GM10266 (cell line): ENCODE data around the gene CERS6.

Experiments
- DNase-seq: peaks from one replicate; pipeline ENCODE4 v3.0.0; 2012; ENCODE audit errors: extremely low spot score
- TF ChIP-seq, protein P1 (sequence below): IDR thresholded peaks from 2 replicates; pipeline ENCODE4 v1.5.1; 2012; ENCODE audit warnings: mild to moderate bottlenecking, low read depth; ENCODE audit not compliant: control insufficient read depth, insufficient read depth; ENCODE audit errors: missing control alignments

Gene CERS6

DNA sequence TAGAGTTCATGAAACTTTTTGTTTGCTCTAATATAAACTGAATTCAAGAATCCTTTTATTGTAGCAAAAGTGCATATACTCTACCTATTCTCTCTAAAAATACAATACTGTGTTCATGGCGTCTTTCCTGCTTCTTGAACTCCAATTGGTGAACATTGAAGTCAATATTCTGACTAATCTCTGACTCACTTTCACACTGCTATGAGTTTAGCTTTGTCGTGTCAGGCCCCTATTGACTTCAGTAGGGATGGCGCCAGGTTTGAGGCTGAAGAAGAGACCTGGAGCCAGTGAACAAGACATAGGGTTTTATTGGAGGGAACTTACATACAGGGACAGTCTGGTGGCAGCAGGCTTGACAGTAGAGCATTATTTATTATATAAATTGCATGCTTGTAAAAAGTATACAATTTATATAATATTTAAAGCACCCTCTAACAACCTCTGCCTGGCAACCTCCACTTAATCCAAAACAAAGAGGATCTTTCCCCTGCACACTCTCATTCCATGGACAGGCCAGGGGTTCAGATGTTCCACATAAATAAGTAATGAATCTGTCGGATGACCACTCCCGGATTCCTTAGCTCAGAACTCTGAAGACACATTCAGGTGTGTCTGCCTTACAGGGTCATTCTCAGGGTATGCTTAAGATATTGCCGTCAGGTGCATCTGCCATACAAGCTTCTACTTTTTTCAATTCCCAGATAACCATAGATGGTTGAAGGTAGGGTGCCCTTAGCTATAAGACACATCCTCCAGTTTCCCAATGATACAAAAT, 141.0 kb downstream of the CERS6 start:
- TF ChIP-seq, protein P1, sequence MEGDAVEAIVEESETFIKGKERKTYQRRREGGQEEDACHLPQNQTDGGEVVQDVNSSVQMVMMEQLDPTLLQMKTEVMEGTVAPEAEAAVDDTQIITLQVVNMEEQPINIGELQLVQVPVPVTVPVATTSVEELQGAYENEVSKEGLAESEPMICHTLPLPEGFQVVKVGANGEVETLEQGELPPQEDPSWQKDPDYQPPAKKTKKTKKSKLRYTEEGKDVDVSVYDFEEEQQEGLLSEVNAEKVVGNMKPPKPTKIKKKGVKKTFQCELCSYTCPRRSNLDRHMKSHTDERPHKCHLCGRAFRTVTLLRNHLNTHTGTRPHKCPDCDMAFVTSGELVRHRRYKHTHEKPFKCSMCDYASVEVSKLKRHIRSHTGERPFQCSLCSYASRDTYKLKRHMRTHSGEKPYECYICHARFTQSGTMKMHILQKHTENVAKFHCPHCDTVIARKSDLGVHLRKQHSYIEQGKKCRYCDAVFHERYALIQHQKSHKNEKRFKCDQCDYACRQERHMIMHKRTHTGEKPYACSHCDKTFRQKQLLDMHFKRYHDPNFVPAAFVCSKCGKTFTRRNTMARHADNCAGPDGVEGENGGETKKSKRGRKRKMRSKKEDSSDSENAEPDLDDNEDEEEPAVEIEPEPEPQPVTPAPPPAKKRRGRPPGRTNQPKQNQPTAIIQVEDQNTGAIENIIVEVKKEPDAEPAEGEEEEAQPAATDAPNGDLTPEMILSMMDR, result no peak
- DNase-seq, result no peak

DNA sequence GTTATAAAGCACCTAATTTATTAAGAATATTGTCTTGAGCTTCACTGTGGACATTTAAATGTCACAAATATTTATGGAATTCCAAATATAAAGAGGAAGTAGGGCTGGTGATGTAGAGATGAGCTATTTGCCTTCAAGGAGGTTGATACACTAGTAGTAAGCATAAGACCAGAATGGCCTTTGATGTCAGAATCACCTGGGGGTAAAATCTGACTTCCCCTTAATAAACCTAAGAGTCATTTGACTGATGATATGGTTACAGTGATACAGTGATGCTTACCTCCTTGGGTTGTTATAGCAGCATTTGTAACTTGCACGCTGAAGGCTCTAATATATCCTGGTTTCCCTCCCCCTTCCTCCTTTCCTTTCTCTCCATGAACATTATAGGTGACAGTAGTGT, 143.7 kb downstream of the CERS6 start:
- TF ChIP-seq, protein P1, result no peak
- no peak for DNase-seq

DNA sequence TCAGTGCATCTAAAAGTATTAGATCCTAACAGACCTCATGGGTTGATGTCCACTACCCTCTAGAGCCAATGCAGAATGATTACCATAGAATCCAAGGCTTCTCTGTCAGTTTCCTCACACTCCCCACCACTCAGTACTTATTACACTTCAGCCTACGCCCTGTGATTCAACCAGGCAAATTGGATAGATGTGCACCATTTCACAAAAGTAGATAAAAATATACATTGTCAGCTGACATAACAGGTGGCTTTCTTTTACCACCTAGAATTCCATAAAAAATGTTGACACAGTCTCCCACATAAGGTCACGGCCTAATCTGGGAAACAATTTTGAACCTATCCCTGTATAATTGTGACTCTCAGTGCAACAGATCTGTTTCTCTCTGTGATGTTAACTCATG, 144.9 kb downstream of the CERS6 start:
- TF ChIP-seq, protein P1, result no peak
- no peak for DNase-seq

DNA sequence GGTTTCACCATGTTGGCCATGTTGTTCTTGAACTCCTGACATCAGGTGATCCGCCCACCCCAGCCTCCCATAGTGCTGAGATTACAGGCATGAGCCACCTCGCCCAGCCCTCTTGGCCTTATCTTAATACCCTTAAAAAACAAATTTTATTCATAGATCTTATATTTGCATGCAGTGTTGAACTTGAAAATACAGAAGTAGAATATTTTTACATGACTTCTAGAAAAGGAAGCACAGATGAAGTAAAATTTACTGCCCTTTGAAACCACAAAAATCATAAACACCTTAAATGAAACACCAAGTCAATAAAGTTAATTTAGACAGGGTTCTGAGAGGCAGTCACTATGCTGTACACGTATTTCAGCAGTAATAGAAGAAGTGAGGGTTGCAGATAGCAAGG, 145.7 kb downstream of the CERS6 start:
- DNase-seq, result no peak
- TF ChIP-seq, protein P1, result no peak

DNA sequence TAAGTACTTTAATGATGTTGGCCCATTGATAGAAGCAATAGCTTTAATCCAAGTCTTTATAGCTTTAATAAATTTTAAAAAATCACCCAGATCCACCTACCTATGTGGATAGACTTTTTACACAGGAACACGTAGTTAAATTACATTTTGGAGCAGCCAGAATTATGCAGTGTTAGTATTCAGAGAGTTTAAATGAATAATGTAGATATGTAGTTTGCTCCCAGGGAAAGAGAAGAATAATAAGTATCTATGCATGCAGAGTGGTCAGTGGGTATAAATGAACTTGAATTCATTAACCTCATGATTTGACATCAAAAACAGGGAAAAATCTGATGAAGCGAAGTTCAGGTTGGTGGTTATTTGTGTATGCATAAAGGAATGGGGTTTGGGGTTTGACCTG, 146.3 kb downstream of the CERS6 start:
- TF ChIP-seq, protein P1, result no peak
- DNase-seq, result no peak

DNA sequence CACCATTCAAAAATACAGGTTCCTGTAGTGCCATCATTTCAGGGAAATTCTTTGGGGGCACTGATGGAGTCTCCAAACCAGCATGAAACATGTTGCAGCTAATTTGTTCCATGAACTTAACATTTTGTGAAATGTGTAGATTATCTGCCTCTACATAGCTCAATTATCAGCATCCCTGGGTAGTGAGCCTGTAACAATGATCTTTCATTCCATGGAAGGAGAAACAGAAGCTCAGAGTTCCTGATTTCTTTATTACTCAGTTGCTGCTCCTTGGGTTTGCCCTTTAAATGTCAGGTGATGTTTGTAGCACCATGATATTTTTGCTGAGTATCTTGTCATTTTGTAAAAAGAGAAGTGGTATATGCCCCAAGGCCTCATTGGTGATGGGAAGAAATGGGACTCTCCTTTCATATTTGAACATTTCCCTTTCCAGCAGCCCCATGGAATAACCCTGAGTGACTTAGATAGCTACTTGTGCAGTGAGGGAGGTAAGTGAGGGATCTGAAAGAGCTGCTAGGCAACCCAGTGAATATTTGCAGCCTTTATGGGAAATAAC, 146.9 kb downstream of the CERS6 start:
- TF ChIP-seq, protein P1, result no peak

DNA sequence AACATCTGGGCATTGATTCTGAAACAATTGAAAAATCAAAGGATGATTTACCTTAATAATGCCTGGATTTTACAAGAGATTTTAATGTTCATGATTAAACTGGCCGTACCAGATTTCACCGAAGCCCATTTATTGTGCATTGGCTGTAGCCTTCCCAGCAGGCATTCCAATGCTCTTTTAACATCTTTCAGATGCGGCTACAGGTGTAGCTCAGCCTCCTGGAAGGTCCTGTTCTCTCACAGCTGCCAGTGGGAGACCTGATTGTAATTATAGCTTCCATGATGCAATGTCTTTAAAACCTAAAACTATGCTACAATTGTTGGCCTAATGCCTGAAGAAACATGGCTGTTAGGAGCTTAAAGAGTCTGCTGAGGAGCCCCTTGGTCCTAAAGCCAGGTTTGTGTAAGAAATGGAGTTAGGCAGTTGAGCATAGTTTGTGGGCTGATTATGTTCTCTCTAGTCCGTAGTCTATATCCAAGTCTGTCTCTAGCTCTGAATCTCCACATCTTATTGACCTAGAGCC, 147.4 kb downstream of the CERS6 start:
- DNase-seq, result no peak
- TF ChIP-seq, protein P1, result no peak

More for the DNA sequence above, 146.9 kb downstream of the CERS6 start:
- no peak for DNase-seq
